B cell (primary cell): ENCODE results near the gene VLDLR.

Experiments used
- CTCF ChIP-seq: fragments of 200-600 bp; IDR thresholded peaks from one replicate; pipeline ENCODE4 v1.8.0; 2022; ENCODE audit warnings: antibody characterized with exemption, mild to moderate bottlenecking
- EZH2 ChIP-seq: IDR thresholded peaks from 2 replicates; pipeline ENCODE4 v1.6.1; 2012; ENCODE audit warnings: borderline replicate concordance, low read depth, mild to moderate bottlenecking, moderate library complexity, low read length; ENCODE audit not compliant: insufficient read depth, poor library complexity, severe bottlenecking

DNA sequence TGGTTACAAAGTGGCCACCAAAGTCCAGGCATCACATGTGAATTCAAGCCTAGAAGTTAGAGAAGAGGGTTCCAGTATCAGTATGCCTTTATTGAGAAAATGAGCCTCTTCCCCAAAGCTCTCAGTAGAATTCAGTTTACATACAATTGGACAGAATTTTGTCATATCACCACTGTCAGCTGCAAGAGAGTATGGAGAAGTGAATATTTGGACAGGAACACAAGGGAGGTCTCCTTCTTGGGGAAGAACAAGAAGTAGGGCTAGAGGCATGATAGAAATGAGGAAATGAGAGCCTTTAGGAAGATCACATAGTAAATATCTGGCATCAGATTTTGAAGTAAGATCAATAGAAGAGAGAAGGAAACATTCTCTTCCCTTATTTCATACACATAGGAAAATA is 27.8 kb upstream of the VLDLR start:
- TF ChIP-seq CTCF (no peak), EZH2 (no peak)
